ENCODE results near the gene ATP6V0D1. TPM values are rescaled to one million over a fixed set of nuclear protein-coding genes. Genes with fewer than 3 reads are reported as not detected.
A peak's percentile ranks its signal among the peaks of the same experiment; 100 is the strongest.

The ATP6V0D1 gene
- total RNA-seq, 1 donor from 2014 or later, result 80.9 TPM

DNA sequence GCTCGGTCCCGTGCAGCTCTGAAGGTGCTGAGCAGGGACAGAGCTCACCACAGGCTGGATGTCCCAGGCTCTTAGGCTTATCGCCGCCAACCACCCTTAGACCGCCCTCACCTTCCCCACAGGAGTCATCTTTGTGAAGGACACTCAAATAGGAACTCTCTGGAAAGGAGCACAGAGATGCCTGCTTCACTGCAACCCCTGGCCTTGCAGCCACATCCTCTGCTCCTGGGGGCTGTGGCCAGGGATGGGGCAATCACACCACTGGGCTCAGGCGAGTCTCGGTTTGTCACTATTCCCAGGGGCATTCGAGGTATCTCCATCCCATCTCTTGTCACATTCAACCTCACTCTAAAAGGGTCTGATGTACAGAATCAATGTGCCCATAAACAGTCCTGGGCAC, 75.6 kb downstream of the ATP6V0D1 start:
- ATAC-seq, result no peak

- peak; percentile 96 for ATAC-seq
Measured at GRCh38 chr16:67404740-67405226, 76.2 kb downstream of the ATP6V0D1 start.

GRCh38 chr16:67403976-67404555, 76.9 kb downstream of the ATP6V0D1 start:
- ATAC-seq, result peak; percentile 28

DNA sequence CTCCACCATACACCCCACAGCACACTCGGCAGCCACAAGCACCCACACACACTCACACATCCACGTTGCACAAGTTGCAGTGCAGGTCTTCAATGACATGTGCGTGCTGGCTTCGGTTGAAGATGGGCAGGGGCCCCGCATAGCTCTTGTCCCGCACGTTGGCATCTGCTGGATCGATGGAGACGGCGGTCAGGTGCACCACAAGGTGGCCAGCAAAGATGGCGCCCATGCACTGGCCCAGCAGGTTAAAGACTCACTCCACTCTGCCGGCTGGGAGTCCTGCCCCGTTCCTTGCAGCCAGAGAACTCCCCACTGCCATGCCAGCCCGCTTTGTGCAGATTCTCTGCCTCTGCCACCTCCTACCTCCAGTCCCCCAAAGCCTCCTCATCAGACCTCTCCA, 80.1 kb downstream of the ATP6V0D1 start:
- no peak for ATAC-seq

- no peak for ATAC-seq
Measured at GRCh38 chr16:67399749-67400704, 80.9 kb downstream of the ATP6V0D1 start.

DNA sequence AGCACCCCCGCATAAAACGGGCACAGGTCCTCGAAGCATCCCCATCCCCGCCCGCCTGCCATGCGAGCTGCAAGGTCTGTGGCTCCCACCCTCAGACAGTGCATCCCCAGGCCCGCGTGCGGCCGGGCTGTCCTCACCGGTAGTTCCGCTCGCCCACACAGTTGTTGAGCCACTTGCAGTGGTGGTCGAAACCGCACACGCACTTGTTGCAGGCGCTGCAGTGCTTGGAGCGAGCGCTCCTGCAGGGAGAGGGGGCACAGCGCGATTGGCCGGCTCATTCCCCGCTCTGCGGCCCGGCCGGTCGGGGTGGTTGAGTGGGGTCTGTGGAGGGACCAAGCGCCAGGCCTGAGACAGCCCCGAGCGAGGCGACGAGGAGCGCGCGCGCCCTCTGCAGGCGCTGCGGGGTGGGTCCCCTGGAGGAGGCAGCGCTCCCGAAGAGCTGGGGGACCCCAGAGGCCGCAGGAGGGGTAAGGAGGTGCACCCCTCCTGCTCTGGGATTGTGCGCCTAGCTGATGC, 81.7 kb downstream of the ATP6V0D1 start:
- no peak for ATAC-seq

GRCh38 chr16:67398546-67399217, 82.3 kb downstream of the ATP6V0D1 start:
- no peak for ATAC-seq

GRCh38 chr16:67397812-67398545, 83.0 kb downstream of the ATP6V0D1 start:
- ATAC-seq, result peak; percentile 44

GRCh38 chr16:67397036-67397801, 83.7 kb downstream of the ATP6V0D1 start:
- no peak for ATAC-seq

DNA sequence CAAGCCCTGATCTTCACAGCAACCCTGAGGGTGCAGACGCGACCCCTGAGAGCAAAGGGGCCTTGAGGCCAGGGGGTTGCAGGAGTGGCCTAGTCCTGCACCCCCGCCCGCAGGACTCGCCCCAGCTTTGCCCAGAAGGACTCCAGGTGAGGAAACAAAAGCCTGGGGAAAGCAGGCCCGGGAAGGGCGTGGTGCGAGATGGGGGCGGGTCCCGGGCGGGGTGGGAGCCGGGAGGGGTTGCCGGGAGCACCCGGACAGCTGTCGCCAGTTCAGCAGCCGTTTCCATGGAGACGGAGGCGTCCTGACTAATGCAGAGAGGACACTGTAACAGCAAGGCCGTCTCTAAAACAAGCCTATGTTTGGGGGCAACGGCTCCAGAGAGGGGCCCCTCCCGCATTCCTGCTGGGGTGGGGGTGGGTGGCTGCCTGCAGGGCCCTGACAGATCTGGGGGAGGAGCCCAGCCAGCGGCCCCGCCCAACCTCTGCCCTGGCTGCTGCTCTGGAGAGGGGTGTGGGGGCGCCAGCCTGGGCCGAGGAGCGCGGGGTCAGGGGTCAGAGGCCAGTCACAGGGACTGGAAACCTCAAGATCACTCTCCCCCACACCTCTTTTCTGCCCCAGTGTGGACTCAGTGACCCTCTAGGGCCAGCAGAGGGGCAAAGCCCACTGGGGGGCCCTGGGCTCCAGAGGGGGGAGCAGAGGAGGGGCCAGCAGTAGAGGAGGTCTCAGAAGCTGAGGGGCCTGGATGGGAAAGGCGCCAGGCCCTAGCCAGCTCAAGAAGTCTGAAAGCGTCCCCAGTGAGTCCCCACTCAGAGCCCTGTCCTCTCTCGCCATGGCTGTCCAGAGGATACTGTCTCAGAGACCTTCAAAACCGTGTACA, 84.6 kb downstream of the ATP6V0D1 start:
- peak; percentile 77 for ATAC-seq

DNA sequence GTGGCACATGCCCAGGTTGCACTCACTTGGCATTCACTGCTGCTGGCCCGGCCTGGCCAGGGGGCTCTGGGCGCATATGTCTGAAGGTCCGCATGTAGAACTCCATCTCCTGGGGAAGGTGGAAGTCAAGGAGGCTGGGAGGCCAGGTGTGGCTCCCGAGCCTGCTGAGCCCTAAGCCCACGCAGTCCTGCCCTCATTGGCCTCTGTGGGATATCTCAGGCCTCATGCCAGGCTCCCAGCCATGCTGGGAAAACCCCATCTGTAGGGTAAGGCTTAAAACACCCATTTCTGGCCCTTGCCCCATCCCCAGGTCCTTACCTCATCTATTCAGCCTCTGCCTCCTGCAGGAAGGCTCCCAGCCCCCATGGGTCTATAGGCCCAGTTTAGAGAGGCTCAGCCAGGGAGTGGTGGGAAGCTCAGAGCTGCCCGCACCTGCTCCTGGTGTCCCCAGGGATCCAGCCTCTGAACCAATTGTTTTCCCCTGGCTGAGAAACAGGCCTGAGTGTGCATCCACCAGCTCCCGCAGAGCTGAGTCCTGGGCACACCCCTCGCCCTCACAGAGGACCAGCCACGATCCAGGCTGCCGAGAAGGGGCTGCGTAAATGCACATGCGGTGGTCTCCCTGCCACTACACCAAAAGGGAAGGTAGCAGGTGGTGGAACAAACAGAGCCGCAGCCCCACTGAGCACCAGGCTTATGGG, 85.3 kb downstream of the ATP6V0D1 start:
- ATAC-seq, result peak; percentile 6

DNA sequence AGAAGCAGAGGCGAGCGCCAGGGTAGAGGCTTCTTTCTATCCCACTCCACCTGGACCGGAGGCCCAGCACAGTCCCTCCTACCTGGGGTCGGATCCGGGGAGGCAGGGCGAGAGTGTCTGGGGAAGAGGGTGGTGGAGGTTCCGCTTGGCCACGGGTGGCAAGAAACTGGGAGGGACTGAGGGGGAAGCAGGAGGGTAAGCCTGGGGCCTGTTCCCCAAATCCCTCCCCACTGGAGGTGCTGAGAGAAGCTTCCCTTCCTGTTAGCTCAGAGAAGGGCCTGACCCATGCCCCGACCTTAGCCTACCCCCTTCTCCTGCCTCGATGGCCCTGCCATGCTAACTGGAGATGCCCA, 85.9 kb downstream of the ATP6V0D1 start:
- no peak for ATAC-seq

GRCh38 chr16:67394155-67395104, 86.5 kb downstream of the ATP6V0D1 start:
- no peak for ATAC-seq

DNA sequence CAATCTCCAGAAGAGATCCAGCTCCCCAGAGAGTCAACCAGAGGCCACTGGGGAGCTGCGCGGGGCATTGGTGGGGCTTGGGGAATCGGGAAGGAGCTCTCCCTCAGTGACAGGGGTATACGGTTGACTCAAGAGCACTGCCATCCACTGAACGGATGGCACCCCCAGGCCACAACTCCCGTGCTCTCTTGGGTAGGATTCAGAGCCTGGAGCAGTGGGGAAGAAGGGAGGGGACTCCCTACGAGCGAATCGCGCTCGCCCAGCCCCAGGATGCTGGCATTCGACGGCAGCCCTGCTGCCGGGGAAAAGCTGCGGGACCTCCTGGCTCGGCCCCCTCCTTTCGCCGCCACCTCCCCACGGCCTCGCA, 87.2 kb downstream of the ATP6V0D1 start:
- no peak for ATAC-seq

DNA sequence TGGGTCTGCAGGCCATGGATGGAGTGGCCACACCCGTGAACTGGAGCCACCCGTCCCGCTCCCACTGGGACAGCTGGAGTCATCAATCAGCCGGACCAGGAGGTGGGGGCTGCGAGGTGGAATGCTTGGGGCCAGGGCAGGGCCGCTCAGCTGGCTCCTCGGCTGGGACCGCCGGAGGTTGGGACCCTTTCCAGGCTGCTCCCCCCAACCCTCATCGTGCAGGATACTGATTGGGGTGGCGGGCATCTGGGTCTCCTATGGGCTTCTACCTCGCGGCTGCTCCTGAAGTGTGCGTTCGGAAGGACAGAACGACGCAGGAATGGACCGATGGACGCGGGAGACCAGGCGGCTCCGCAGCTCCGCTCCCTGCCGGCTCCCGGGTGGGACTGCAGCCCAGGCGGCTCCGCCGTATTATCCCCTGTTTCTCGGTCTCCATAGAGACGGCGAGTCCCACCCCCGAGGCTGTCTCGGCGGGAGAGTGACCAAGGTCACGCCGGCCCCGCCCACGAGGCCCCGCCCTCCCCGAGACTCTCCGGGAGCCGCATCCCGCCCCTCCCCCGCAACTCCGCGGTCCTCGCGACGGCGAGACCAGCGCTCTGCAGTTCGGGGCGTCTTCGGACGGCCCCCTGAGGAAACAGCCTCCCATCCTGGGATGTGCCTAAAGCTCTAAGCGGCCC, 87.7 kb downstream of the ATP6V0D1 start, which contains the start of gene TPPP3:
TPPP3 (minus strand) TSS at position 388 of the 677 bp plus-strand sequence. CDS start 2,387 bp downstream, outside the sequence.
- peak; percentile 26 for ATAC-seq

DNA sequence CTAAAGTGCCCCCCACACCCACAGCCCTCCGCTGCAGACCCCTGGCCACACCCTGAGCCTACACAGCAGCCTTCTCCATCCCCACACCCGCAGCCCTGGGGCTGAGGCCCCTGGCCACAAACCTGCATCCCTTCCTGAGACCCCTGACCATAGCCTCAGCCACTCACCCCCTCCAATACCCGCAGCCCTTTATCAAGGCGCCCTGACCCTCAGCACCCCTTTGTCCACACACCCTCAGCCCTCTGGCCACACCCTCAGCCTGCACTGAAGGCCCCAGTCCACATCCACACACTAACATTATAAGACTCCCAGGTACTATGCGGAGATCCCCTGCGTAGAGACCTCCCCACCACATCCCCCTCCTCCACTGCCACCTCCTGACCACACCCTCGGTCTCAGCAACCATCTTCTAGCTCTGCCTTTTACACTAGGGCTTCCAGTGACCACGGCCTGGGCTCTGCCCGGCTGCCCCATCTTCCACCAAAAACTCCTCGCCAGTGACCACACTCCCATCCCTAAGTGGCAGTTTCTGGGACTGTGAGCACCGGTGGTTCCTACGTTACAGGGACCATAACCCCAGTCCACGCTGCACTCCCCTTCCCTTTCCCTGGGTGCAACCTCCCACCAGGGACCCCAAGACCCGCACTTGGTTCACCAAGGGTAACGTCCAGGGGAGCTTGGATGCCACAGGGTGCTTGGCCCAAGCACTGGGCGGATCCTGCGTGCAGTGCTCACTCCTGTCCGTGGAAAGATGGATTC, 88.5 kb downstream of the ATP6V0D1 start:
- ATAC-seq, result no peak

All from esophagus mucosa (tissue), 1 donor.